ENCODE results near the gene DGCR2. TPM values are rescaled to one million over a fixed set of nuclear protein-coding genes. Genes with fewer than 3 reads are reported as not detected.
"Not testable (repeated sequence)": the region's sequence is repeated elsewhere in the genome, so short reads cannot be mapped to it uniquely, and the experiment has no call there.

The DGCR2 gene
- total and polyA plus RNA-seq, 2 of the 8 experiments (the other 6 are each of a cell fraction or from before 2014, with no cell fraction given), result 42.3 to 62.2 TPM

GRCh38 chr22:19030226-19030888 lies 91.9 kb downstream of the DGCR2 start:
- peak in 1 of 2 experiments; percentile 54 for DNase-seq (ENCODE audit: low read depth in 1 of 2, low spot score in 2 of 2)
- CTCF ChIA-PET (ENCODE audit: partially characterized antibody); H3K23ac ChIP-seq (ENCODE audit: insufficient read length): not testable (repeated sequence)

More at GRCh38 chr22:19030226-19030888, 91.9 kb downstream of the DGCR2 start:
- POLR2A ChIA-PET (ENCODE audit: partially characterized antibody); H3K18ac ChIP-seq (ENCODE audit: extremely low read depth, low read length); H2AFZ ChIP-seq (ENCODE audit: low read length); H2BK15ac ChIP-seq (ENCODE audit: low read length); H3K4me2 ChIP-seq (ENCODE audit: insufficient read depth in 1 of 2, low read depth in 2 of 2, low read length in 2 of 2); H2BK120ac ChIP-seq (replicated peaks; ENCODE audit: low read depth, low read length); H2BK20ac ChIP-seq (ENCODE audit: low read length); H4K20me1 ChIP-seq (replicated peaks in 1 of 2; ENCODE audit: control insufficient read depth in 1 of 2, insufficient read depth in 2 of 2, low read length in 2 of 2); H3K4me1 ChIP-seq (replicated peaks in 1 of 4; ENCODE audit: control insufficient read depth in 3 of 4, insufficient read depth in 4 of 4, low read length in 3 of 4); H3K4ac ChIP-seq (replicated peaks; ENCODE audit: insufficient read length, low read depth, low read length); H2AK5ac ChIP-seq (ENCODE audit: low read depth, low read length); FAIRE-seq; H3K23me2 ChIP-seq (ENCODE audit: low read depth, low read length); H2BK12ac ChIP-seq (ENCODE audit: low read depth, low read length); H3K36me3 ChIP-seq (ENCODE audit: control insufficient read depth in 2 of 4, insufficient read depth in 4 of 4, low read length in 3 of 4); H3K79me2 ChIP-seq (ENCODE audit: control insufficient read depth in 1 of 2, insufficient read depth in 2 of 2, low read length in 2 of 2); H3K56ac ChIP-seq (replicated peaks; ENCODE audit: insufficient read length, low read depth, low read length); H4K5ac ChIP-seq (ENCODE audit: insufficient read length, low read depth, low read length); H3K9ac ChIP-seq (replicated peaks in 1 of 4; ENCODE audit: extremely low read depth in 1 of 4, low read depth in 3 of 4, low read length in 3 of 4); H3K4me3 ChIP-seq (ENCODE audit: extremely low read depth in 1 of 4, insufficient read depth in 2 of 4, low read depth in 3 of 4, low read length in 4 of 4); H3K14ac ChIP-seq (ENCODE audit: insufficient read length); H4K8ac ChIP-seq (ENCODE audit: extremely low read depth, insufficient read depth, low read length); H3K79me1 ChIP-seq (ENCODE audit: low read depth, low read length); H2BK5ac ChIP-seq (ENCODE audit: low read depth, low read length); H3K9me3 ChIP-seq (ENCODE audit: insufficient read depth in 2 of 2, low read depth in 1 of 2, low read length in 1 of 2); H4K91ac ChIP-seq (replicated peaks; ENCODE audit: insufficient read length, low read length); H3K27ac ChIP-seq (ENCODE audit: low read depth, low read length): not testable (repeated sequence)
- peaks cover 10 to 26% (median 19%) of the 10 kb centered on the region in 4 experiments; a peak in 6 of 7 replicates for H3K27me3 ChIP-seq (replicated peaks in 1 of 4; ENCODE audit: control insufficient read depth in 3 of 4, extremely low read depth in 1 of 4, insufficient read depth in 3 of 4, low read length in 3 of 4)
- 64% methylated on average over 14 of the region's 21 CpGs; no CpG with 5 or more reads in 1 of the 2 experiments for WGBS, 2 experiments (ENCODE audit: extremely low coverage in 1 of 2, insufficient coverage in 1 of 2, insufficient read length in 1 of 2, insufficient replicate concordance in 2 of 2, low coverage in 1 of 2, low lambda C conversion rate in 2 of 2, missing lambda C conversion rate in 1 of 2)

Data from H1 (cell line).